ENCODE data around the gene FAM107B. TPM values are rescaled to one million over a fixed set of nuclear protein-coding genes. Genes with fewer than 3 reads are reported as not detected.
"Not testable (repeated sequence)": the region's sequence is repeated elsewhere in the genome, so short reads cannot be mapped to it uniquely, and the experiment has no call there.

FAM107B gene
- total RNA-seq, 1 donor from 2014 or later, result 220 TPM

DNA sequence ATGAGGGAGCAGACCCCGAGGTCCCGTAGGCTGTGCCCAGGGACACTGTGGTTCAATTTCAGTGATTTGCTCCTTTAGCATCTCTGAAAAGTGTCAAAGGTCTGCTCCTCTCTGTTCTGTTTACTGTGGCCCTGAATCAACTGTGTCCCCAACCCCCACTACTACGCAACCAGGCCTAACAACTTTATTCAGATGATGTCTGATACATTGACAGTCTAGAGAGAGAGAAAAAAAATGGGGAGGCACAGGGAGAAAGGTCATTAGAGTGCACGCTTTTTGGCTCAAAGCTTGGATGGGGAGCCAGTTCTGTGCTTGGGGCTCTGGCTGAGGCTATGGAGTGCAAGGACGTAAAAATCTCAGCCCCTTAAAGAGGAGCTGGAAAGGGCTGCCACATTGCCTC is 77.9 kb downstream of the FAM107B start:
- intact Hi-C loops (cut with micrococcal nuclease), result no loop called here

GRCh38 chr10:14695847-14696480 is 78.7 kb downstream of the FAM107B start:
- intact Hi-C loops (cut with micrococcal nuclease), result no loop called here

DNA sequence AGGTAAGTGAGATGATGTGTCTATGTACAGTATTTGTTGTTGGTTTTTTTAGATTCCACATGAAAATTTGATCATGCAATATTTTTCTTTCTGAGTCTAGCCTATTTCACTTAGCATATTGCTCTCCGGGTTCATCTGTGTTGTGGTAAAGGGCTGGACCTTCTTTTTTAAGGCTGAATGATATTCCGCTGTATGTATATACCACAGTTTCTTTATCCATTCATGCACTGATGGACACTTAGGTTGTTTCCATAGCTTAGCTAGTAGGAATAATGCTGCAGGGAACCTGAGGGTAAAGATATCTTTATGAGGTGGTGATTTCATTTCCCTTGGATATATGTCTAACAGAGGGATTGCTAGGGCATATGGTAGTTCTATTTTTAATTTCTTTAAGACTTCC is 80.8 kb downstream of the FAM107B start:
- intact Hi-C loops (cut with micrococcal nuclease), result no loop called here

DNA sequence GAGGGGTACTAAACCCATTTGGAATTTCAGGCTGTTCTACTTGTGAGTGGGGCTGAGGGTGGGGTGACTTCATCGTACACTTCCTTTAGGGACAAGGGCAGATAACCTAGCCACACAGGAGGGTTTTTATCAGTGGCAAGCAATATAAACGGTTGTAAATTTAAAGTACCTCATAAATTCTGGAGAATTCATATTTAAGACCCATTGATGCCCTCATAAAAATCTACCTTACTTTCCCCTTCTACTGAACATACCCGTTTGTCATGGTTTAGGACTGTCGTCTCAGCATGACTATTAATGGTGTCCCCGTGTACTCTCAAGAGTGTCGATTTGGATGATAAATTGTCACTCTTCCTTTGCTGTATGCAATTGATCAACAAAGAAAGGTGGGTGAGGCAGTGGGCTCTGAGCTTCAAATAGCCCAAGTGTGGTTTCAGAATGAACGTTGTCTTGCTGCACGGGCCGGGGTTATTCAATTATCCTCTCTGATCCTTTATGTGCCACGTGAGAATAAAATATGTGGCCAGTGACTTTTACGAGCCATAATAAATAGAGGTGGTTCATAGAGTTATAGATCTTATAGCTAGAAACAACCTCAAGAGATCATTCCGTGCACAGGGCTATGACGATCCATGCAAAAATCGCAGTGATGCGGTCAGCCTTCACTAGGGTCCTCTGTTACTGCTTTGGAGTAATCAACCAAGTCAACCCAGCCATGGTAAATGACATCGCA is 82.2 kb downstream of the FAM107B start:
- intact Hi-C loops (cut with micrococcal nuclease), result no loop called here

- intact Hi-C loops (cut with micrococcal nuclease), result no loop called here
Observed at GRCh38 chr10:14691359-14691758, 83.3 kb downstream of the FAM107B start.

- intact Hi-C loops (cut with micrococcal nuclease), result loop anchor here (1.0 kb wide), 1 partner anchor 36 kb away; no protein-coding TSS in a partner anchor
Observed at GRCh38 chr10:14688606-14689005, 86.1 kb downstream of the FAM107B start.

GRCh38 chr10:14688189-14688588 is 86.5 kb downstream of the FAM107B start:
- intact Hi-C loops (cut with micrococcal nuclease), result not testable (repeated sequence)

GRCh38 chr10:14687340-14687739 is 87.4 kb downstream of the FAM107B start:
- intact Hi-C loops (cut with micrococcal nuclease), result loop anchor here (2.0 kb wide), 1 partner anchor 29 kb away; no protein-coding TSS in a partner anchor

- intact Hi-C loops (cut with micrococcal nuclease), result loop anchor here (2.0 kb wide), 1 partner anchor 28 kb away; no protein-coding TSS in a partner anchor
Observed at GRCh38 chr10:14686356-14686755, 88.3 kb downstream of the FAM107B start.

GRCh38 chr10:14684354-14684753 is 90.3 kb downstream of the FAM107B start:
- intact Hi-C loops (cut with micrococcal nuclease), result loop anchor here (2.0 kb wide), 1 partner anchor 20 kb away; no protein-coding TSS in a partner anchor

GRCh38 chr10:14683256-14683655 is 91.4 kb downstream of the FAM107B start:
- intact Hi-C loops (cut with micrococcal nuclease), result no loop called here

DNA sequence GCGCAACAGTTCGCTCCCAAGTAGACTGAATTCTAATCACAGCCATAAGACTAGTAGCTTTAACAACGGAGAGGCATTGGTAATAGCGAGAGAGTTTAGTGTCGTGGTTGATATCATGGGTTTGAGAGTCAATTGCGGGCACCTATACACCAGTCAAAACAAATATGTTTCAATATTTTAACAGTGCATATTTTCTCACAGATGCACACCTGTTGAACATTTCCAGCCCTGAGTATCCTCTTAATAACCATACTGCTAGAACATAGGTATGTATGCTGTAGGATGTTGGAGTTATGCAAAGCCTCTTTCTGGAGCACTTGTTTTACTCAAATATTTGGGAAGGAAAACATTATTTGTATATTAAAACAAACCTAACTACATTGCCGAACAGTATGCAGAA is 92.9 kb downstream of the FAM107B start:
- intact Hi-C loops (cut with micrococcal nuclease), result no loop called here

GRCh38 chr10:14681305-14681704 is 93.4 kb downstream of the FAM107B start:
- intact Hi-C loops (cut with micrococcal nuclease), result no loop called here

GRCh38 chr10:14678637-14679036 is 96.1 kb downstream of the FAM107B start:
- intact Hi-C loops (cut with micrococcal nuclease), result no loop called here

DNA sequence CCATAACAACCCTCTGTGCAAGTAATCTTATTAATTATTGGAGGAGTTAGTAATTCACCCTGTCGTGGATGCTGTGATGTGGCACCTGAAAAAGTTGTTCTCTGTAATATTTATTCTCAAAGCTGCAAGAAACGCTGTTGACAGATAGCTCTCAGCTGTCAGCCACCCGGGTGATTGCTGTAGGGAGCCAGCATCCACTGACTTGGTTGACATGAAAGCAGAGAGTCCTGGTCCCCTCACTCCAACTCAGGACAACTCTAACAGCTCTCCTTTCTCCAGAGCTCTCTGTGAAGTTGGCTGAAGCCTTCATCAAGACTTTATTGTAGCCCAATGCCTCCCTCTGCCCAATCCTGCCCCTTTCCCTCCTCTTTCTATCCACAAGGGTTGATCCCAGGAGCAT is 98.0 kb downstream of the FAM107B start:
- intact Hi-C loops (cut with micrococcal nuclease), result no loop called here

GRCh38 chr10:14674376-14675050 is 100.2 kb downstream of the FAM107B start:
- intact Hi-C loops (cut with micrococcal nuclease), result no loop called here

GRCh38 chr10:14673189-14673861 is 101.4 kb downstream of the FAM107B start:
- intact Hi-C loops (cut with micrococcal nuclease), result no loop called here

- intact Hi-C loops (cut with micrococcal nuclease), result no loop called here
Observed at GRCh38 chr10:14671386-14671831, 103.3 kb downstream of the FAM107B start.

- intact Hi-C loops (cut with micrococcal nuclease), result no loop called here
Observed at GRCh38 chr10:14670551-14671240, 104.0 kb downstream of the FAM107B start.

GRCh38 chr10:14669576-14669975 is 105.1 kb downstream of the FAM107B start:
- intact Hi-C loops (cut with micrococcal nuclease), result no loop called here

GRCh38 chr10:14667781-14668180 is 106.9 kb downstream of the FAM107B start:
- intact Hi-C loops (cut with micrococcal nuclease), result no loop called here

Measured in T-helper 1 cell treated with Interleukin-12 subunit alpha and Interleukin-12 subunit beta and Interleukin-4 antibody, amounts not matched to agents 30 ng/mL and 1 ng/mL, for 36 hours (primary cell).